Esophagus squamous epithelium (tissue), 5 donors: Measurements from ENCODE around the gene PLAC9. TPM values are rescaled to one million over a fixed set of nuclear protein-coding genes. Genes with fewer than 3 reads are reported as not detected.
A peak's percentile ranks its signal among the peaks of the same experiment; 100 is the strongest.

Experiments
- DNase-seq: peaks from one replicate; lab custom pipeline; 2025; lab: John Stamatoyannopoulos, UW
- H3K27ac ChIP-seq, 4 donors: fragments of 200-600 bp; sonication (generic); one replicate each; pipeline ENCODE4 v1.5.1; 2016 to 2019; ENCODE audit warnings: mild to moderate bottlenecking in 1 of 4
- H3K27me3 ChIP-seq, 4 donors: fragments of 200-600 bp; sonication (generic); 1 replicate in 3 of 4; 2 replicates in 1 of 4; pipeline versions ENCODE4 v1.5.1 to v1.6.0; 2017 to 2021; ENCODE audit warnings: antibody characterized with exemption in 1 of 4
- H3K36me3 ChIP-seq, 3 donors: fragments of 200-600 bp; sonication (generic); one replicate each; pipeline ENCODE4 v1.5.1; 2016 to 2019
- H3K4me1 ChIP-seq, 3 donors: fragments of 200-600 bp; sonication (generic); one replicate each; pipeline ENCODE4 v1.5.1; 2017 to 2019
- H3K4me3 ChIP-seq, 4 donors: fragments of 200-600 bp; sonication (generic); 1 replicate in 3 of 4; 2 replicates in 1 of 4; pipeline ENCODE4 v1.5.1; 2016 to 2019; ENCODE audit warnings: mild to moderate bottlenecking in 2 of 4, moderate library complexity in 1 of 4
- H3K9me3 ChIP-seq, 3 donors: fragments of 200-600 bp; sonication (generic); one replicate each; pipeline ENCODE4 v1.5.1; 2016 to 2019
- POLR2A ChIP-seq, 4 donors: fragments of 450-650 bp; IDR thresholded peaks; one replicate each; pipeline ENCODE4 v1.6.1; 2017; ENCODE audit warnings: antibody characterized with exemption in 4 of 4, mild to moderate bottlenecking in 4 of 4, moderate library complexity in 3 of 4
- WGBS, 2 donors: methylation state at CpG; one replicate each; pipeline ENCODE4 v1.1.5; 2018; 5-methylcytosine and 5-hydroxymethylcytosine counted together
- intact Hi-C: fragments of 100-400 bp; cut with DNase I; formaldehyde crosslinking; loops from one replicate; pipeline ENCODE4 v1.15.0; 2022
- total RNA-seq, 4 donors: library from RNA; depleted of rRNA; stranded (reverse); fragments of >200 nt; gene quantifications; one replicate each; pipeline ENCODE4 v1.1.0, GENCODE V29; 2016
- TF ChIP-seq, protein P1 (sequence below), 6 experiments: fragments of 450-650 bp in 4 of 6; fragments of 200-600 bp in 2 of 6; sonication (generic) in 2 of 6; IDR thresholded peaks; one replicate each; pipeline ENCODE4 v1.5.1; 2016 to 2019; ENCODE audit warnings: antibody characterized with exemption in 6 of 6, mild to moderate bottlenecking in 4 of 6, moderate library complexity in 4 of 6
- donor health status: DM: yes; HTN: yes; CAD: no.

PLAC9 gene
- total RNA-seq, 4 donors from 2014 or later = 2.7 to 22.1 (median 3.0) TPM

DNA sequence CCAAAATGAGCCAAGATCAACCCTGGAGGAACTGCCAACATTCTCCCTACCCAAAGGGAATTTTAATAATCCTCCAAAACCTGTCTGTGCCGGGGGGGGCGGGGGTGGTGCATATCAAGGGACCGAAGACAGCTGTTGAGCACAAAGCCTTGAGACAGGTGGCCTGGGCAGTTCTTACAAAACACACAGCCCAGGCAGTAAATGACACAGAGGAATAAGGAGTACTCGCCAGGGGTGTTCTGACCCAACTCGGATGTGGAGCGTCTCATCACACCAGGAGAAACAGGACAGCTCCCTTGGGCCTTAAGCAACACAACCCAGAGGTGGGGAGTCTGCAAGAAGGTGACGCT, 35.6 kb downstream of the PLAC9 start:
- Histone ChIP-seq H3K4me1 (peaks cover 36 to 100% (median 85%) of the 10 kb centered on the region in 3 donors), H3K4me3 (no peak overlapping the region), H3K27me3 (no peaks in the 10 kb centered on the region), H3K27ac (peak overlapping the region in 3 of 4 donors; percentile 35 to 76 (median 71)), H3K36me3 (peaks cover 3 to 99% (median 8%) of the 10 kb centered on the region in 3 donors), H3K9me3 (no peaks in the 10 kb centered on the region)
- TF ChIP-seq, protein P1, sequence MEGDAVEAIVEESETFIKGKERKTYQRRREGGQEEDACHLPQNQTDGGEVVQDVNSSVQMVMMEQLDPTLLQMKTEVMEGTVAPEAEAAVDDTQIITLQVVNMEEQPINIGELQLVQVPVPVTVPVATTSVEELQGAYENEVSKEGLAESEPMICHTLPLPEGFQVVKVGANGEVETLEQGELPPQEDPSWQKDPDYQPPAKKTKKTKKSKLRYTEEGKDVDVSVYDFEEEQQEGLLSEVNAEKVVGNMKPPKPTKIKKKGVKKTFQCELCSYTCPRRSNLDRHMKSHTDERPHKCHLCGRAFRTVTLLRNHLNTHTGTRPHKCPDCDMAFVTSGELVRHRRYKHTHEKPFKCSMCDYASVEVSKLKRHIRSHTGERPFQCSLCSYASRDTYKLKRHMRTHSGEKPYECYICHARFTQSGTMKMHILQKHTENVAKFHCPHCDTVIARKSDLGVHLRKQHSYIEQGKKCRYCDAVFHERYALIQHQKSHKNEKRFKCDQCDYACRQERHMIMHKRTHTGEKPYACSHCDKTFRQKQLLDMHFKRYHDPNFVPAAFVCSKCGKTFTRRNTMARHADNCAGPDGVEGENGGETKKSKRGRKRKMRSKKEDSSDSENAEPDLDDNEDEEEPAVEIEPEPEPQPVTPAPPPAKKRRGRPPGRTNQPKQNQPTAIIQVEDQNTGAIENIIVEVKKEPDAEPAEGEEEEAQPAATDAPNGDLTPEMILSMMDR (IDR thresholded peaks at IDR 0.05) = no peak
- no peak for TF ChIP-seq POLR2A (IDR thresholded peaks at IDR 0.05)
- intact Hi-C loops = no loop called here
- no peak for DNase-seq
- WGBS, 2 donors = 63 to 65% methylated on average over 5 to 6 of the region's 7 CpGs

DNA sequence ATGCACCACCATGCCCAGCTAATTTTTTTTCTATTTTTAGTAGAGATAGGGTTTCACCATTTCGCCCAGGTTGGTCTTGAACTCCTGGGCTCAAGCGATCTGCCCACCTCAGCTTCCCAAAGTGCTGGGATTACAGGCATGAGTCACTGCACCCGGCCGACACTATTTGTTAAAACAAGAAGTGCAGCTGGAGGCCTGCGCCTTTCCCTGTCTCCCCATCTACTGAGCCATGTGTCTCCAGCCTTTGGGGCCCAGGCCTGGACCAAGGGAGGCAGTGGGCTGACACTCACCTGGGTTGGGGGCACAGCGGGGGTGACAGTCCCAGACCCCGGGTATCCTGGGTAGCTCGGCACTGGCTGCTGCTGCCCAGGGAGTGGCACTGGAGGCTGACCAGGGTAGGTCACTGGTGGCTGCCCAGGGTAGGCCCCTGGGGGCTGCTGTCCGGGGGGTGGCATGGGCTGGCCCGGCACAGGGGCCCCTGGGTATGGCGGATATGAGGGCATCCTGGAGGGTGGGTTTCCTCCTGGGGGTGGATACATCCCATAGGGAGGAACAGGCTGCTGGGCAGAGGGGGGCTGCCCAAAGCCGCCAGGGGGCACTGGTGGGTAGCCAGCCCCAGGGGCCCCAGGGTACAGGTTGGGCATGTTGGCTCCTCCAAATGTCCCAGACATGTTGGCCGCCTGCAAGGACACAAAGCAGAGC, 36.3 kb downstream of the PLAC9 start:
- H3K4me1 ChIP-seq = peaks cover 34 to 100% (median 85%) of the 10 kb centered on the region in 3 donors
- TF ChIP-seq POLR2A (IDR thresholded peaks at IDR 0.05) = no peak
- TF ChIP-seq, protein P1 (IDR thresholded peaks at IDR 0.05) = peak in 2 of 6 experiments; percentile 18 to 34
- H3K27ac ChIP-seq = peak overlapping the region in 3 of 4 donors; percentile 35 to 64 (median 52)
- peaks cover 0 to 99% (median 8%) of the 10 kb centered on the region in 3 donors for H3K36me3 ChIP-seq
- 67 to 81% methylated on average over 4 to 6 of the region's 13 CpGs for WGBS, 2 donors
- no peaks in the 10 kb centered on the region for H3K9me3 ChIP-seq
- intact Hi-C loops = no loop called here
- DNase-seq = no peak
- no peak overlapping the region for H3K4me3 ChIP-seq
- H3K27me3 ChIP-seq = no peaks in the 10 kb centered on the region

DNA sequence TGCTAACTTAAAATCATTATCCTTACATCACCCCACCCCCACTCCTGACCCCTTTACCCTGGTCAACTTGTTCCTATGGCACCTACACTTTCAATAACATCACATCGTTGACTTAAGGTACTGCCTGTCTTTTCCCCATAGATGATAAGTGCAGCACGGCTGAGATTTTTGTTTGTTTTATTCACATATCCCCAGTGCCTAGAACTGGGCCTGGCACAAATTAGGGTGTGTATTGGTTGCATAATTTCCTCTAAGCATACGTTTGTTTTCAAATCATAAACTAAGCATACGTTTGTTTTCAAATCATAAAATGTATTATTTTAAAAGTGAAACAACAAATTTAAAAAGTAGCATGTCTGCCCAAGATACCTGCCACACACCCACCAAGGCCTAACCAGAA, 37.5 kb downstream of the PLAC9 start:
- H3K4me1 ChIP-seq = peaks cover 28 to 91% (median 74%) of the 10 kb centered on the region in 3 donors
- H3K27me3 ChIP-seq = no peaks in the 10 kb centered on the region
- H3K27ac ChIP-seq = peak overlapping the region in 3 of 4 donors; percentile 51 to 64 (median 52)
- DNase-seq = no peak
- H3K9me3 ChIP-seq = no peaks in the 10 kb centered on the region
- no peak overlapping the region for H3K4me3 ChIP-seq
- intact Hi-C loops = no loop called here
- 25 to 30% methylated on average over 4 of the region's 4 CpGs for WGBS, 2 donors
- no peak for TF ChIP-seq POLR2A (IDR thresholded peaks at IDR 0.05)
- H3K36me3 ChIP-seq = peaks cover 0 to 99% (median 8%) of the 10 kb centered on the region in 3 donors

DNA sequence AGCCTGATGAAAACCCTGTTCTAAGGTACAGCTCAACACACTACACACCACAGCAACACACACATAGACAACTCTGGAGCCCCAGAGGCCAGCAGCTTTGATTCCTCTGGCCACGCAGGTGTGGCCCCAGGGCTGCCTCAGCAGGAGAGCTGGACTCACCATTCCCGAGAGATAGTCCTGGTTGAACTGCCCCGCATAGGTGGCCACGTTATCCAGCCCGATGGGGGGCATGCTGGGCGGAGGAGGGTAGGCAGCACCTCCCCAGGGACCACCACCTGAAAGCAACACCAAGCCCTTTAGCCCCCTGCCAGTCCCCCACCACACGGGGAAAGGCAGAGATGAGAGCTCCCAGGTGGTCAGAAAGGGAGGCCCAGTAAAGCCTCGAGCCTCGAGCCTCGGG, 38.1 kb downstream of the PLAC9 start:
- no peak for DNase-seq
- Histone ChIP-seq H3K36me3 (peaks cover 0 to 99% (median 8%) of the 10 kb centered on the region in 3 donors), H3K27ac (peak overlapping the region; percentile 51 to 69 (median 56)), H3K27me3 (no peaks in the 10 kb centered on the region), H3K9me3 (no peaks in the 10 kb centered on the region), H3K4me1 (peaks cover 25 to 85% (median 68%) of the 10 kb centered on the region in 3 donors), H3K4me3 (no peak overlapping the region)
- intact Hi-C loops = no loop called here
- TF ChIP-seq POLR2A (IDR thresholded peaks at IDR 0.05) = no peak
- TF ChIP-seq, protein P1 (IDR thresholded peaks at IDR 0.05) = no peak
- 80% methylated on average over 1 of the region's 10 CpGs; no CpG with 5 or more reads in 1 of the 2 donors for WGBS, 2 donors

DNA sequence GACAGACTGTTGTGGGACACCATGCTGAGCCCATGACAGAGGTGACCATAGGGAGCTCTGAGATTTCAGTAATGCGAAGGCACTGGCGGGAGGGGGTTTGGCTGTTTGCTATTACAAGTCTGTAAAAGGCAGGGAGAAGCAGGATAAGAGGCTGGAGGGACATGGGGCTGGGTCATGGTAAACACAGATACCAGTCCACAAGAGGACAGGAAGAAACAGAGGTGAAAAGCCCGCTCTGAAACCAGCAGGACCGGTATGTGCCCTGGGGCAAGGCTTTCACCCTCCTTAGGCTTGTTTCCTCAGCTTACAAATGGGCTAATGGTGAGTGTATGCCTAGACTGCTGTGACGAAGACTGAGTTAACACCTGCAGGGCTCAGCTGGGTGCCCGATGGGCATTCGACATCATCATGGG, 38.7 kb downstream of the PLAC9 start:
- no peaks in the 10 kb centered on the region for H3K9me3 ChIP-seq
- DNase-seq = no peak
- no peaks in the 10 kb centered on the region for H3K27me3 ChIP-seq
- no peak overlapping the region for H3K4me3 ChIP-seq
- peak overlapping the region; percentile 51 to 69 (median 56) for H3K27ac ChIP-seq
- peaks cover 0 to 94% (median 8%) of the 10 kb centered on the region in 3 donors for H3K36me3 ChIP-seq
- intact Hi-C loops = no loop called here
- WGBS, 2 donors = 56 to 61% methylated on average over 5 to 7 of the region's 7 CpGs
- H3K4me1 ChIP-seq = peaks cover 25 to 82% (median 63%) of the 10 kb centered on the region in 3 donors
- TF ChIP-seq, protein P1 (IDR thresholded peaks at IDR 0.05) = no peak
- TF ChIP-seq POLR2A (IDR thresholded peaks at IDR 0.05) = no peak
